CD14-positive monocyte (primary cell): ENCODE measurements around the gene PTPRD. TPM values are rescaled to one million over a fixed set of nuclear protein-coding genes. Genes with fewer than 3 reads are reported as not detected.

Experiments
- DNase-seq, 3 donors: peaks; one replicate each; pipeline ENCODE4 v3.0.0-alpha.2; 2011 to 2022
- H2AFZ ChIP-seq: 2 replicates; pipeline ENCODE4 v1.6.0; 2012; ENCODE audit warnings: mild to moderate bottlenecking, low read depth, low read length, inconsistent platforms; ENCODE audit not compliant: insufficient read depth, poor library complexity, severe bottlenecking
- H3K27ac ChIP-seq, 2 donors: 1 replicate in 1 of 2; 2 replicates in 1 of 2; pipeline ENCODE4 v1.5.1; 2012 to 2013; ENCODE audit warnings: low read length in 2 of 2, control low read depth in 1 of 2, inconsistent platforms in 1 of 2, low read depth in 1 of 2, mild to moderate bottlenecking in 1 of 2
- H3K27me3 ChIP-seq, 2 donors: one replicate each; pipeline versions ENCODE4 v1.6.0 to v1.6.1; 2011 to 2013; ENCODE audit warnings: low read length in 2 of 2; ENCODE audit not compliant: control insufficient read depth in 2 of 2, insufficient read depth in 2 of 2
- H3K36me3 ChIP-seq, 2 donors: replicated peaks in 1 of 2; 1 replicate in 1 of 2; 2 replicates in 1 of 2; pipeline versions ENCODE4 v1.5.1 to v1.6.1; 2012 to 2013; ENCODE audit warnings: low read length in 2 of 2, control low read depth in 1 of 2, inconsistent platforms in 1 of 2, mild to moderate bottlenecking in 1 of 2; ENCODE audit not compliant: insufficient read depth in 2 of 2, control insufficient read depth in 1 of 2
- H3K4me1 ChIP-seq, 2 donors: 1 replicate in 1 of 2; 2 replicates in 1 of 2; pipeline versions ENCODE4 v1.5.1 to v1.6.1; 2012 to 2013; ENCODE audit warnings: low read length in 2 of 2, control low read depth in 1 of 2, inconsistent platforms in 1 of 2, mild to moderate bottlenecking in 1 of 2, moderate library complexity in 1 of 2; ENCODE audit not compliant: insufficient read depth in 2 of 2, control insufficient read depth in 1 of 2
- H3K4me2 ChIP-seq: replicated peaks from 2 replicates; pipeline ENCODE3; 2012; ENCODE audit warnings: low read length, moderate library complexity, mild to moderate bottlenecking; ENCODE audit not compliant: poor library complexity, severe bottlenecking; ENCODE audit errors: extremely low read depth
- H3K4me3 ChIP-seq, 3 experiments: fragments of 200-600 bp in 1 of 3; sonication (generic) in 1 of 3; replicated peaks in 1 of 3; 1 replicate in 2 of 3; 2 replicates in 1 of 3; pipeline ENCODE4 v1.5.1; 2011 to 2013; ENCODE audit warnings: low read length in 3 of 3, mild to moderate bottlenecking in 3 of 3, control low read depth in 2 of 3, low read depth in 2 of 3, inconsistent platforms in 1 of 3, moderate library complexity in 1 of 3
- H3K79me2 ChIP-seq: 2 replicates; pipeline ENCODE4 v1.6.0; 2012; ENCODE audit warnings: mild to moderate bottlenecking, control low read depth, inconsistent platforms, low read length, moderate library complexity; ENCODE audit not compliant: insufficient read depth
- H3K9ac ChIP-seq: 2 replicates; pipeline ENCODE4 v1.6.0; 2017; ENCODE audit warnings: low read length, mild to moderate bottlenecking; ENCODE audit not compliant: insufficient read depth, poor library complexity, severe bottlenecking
- H3K9me3 ChIP-seq, 2 donors: replicated peaks in 1 of 2; 1 replicate in 1 of 2; 2 replicates in 1 of 2; pipeline versions ENCODE4 v1.5.1 to v1.6.1; 2012 to 2013; ENCODE audit warnings: low read length in 2 of 2, control low read depth in 1 of 2; ENCODE audit not compliant: control insufficient read depth in 1 of 2, insufficient read depth in 1 of 2
- H4K20me1 ChIP-seq: 2 replicates; pipeline ENCODE4 v1.6.0; 2012; ENCODE audit warnings: mild to moderate bottlenecking, low read length, control low read depth, moderate library complexity; ENCODE audit not compliant: insufficient read depth
- H3K27ac Mint-ChIP-seq, 7 donors: one replicate each; pipeline ENCODE4 v1.8.0; 2020; ENCODE audit warnings: mild to moderate bottlenecking in 7 of 7, mixed read lengths in 7 of 7, moderate library complexity in 6 of 7, inconsistent platforms in 2 of 7
- H3K27me3 Mint-ChIP-seq, 3 donors: one replicate each; pipeline ENCODE4 v1.8.0; 2021 to 2022; ENCODE audit warnings: low read depth in 3 of 3, mild to moderate bottlenecking in 3 of 3, mixed read lengths in 3 of 3, moderate library complexity in 3 of 3, inconsistent platforms in 1 of 3
- H3K36me3 Mint-ChIP-seq, 2 donors: one replicate each; pipeline ENCODE4 v1.8.0; 2020; ENCODE audit warnings: mixed read lengths in 2 of 2, inconsistent platforms in 1 of 2, mild to moderate bottlenecking in 1 of 2
- H3K4me1 Mint-ChIP-seq: one replicate; pipeline ENCODE4 v1.8.0; 2020; ENCODE audit warnings: mild to moderate bottlenecking, mixed read lengths
- H3K4me3 Mint-ChIP-seq, 2 donors: one replicate each; pipeline ENCODE4 v1.8.0; 2020; ENCODE audit warnings: mild to moderate bottlenecking in 2 of 2, mixed read lengths in 2 of 2, moderate library complexity in 1 of 2
- H3K9me3 Mint-ChIP-seq, 7 donors: one replicate each; pipeline ENCODE4 v1.8.0; 2020 to 2022; ENCODE audit warnings: mixed read lengths in 7 of 7, mild to moderate bottlenecking in 6 of 7, moderate library complexity in 6 of 7, inconsistent platforms in 2 of 7
- WGBS: methylation state at CpG from one replicate; pipeline ENCODE4 v1.1.5; 2013; ENCODE audit warnings: missing lambda C conversion rate; ENCODE audit not compliant: insufficient coverage; 5-methylcytosine and 5-hydroxymethylcytosine counted together
- intact Hi-C, 2 donors: fragments of 100-400 bp; cut with micrococcal nuclease; formaldehyde crosslinking; loops; one replicate each; pipeline versions ENCODE4 v1.15.0 to v1.15.1; 2023
- polyA plus RNA-seq, 3 donors: library from polyadenylated mRNA; depleted of rRNA in 1 of 3; unstranded in 2 of 3; stranded (reverse) in 1 of 3; fragments of 300-500 nt in 2 of 3; fragments of >200 nt in 1 of 3; fragmentation: Illumina TruSeq in 2 of 3; gene quantifications; 1 replicate in 2 of 3; 2 replicates in 1 of 3; pipeline ENCODE4 v1.2.3, GENCODE V29; 2012 to 2021
- TF ChIP-seq, protein P1 (sequence below): fragments of 200-600 bp; IDR thresholded peaks from one replicate; pipeline ENCODE4 v1.8.0; 2022; ENCODE audit warnings: antibody characterized with exemption, mild to moderate bottlenecking

PTPRD gene
- polyA plus RNA-seq, 3 donors: not detected

GRCh38 chr9:10250219-10250618 is 362.6 kb downstream of the PTPRD start:
- no CpG with 5 or more reads among the region's 1 CpG for WGBS
- no peaks in the 10 kb centered on the region for H3K27me3 ChIP-seq
- H3K4me1 ChIP-seq: no peaks in the 10 kb centered on the region
- Mint-ChIP-seq H3K4me3 (no peak overlapping the region), H3K4me1 (no peaks in the 10 kb centered on the region), H3K27ac (no peak overlapping the region), H3K27me3 (peaks cover 0 to 2% (median 0%) of the 10 kb centered on the region in 3 donors), H3K9me3 (peaks cover 0 to 6% (median 0%) of the 10 kb centered on the region in 7 donors), H3K36me3 (no peaks in the 10 kb centered on the region)
- H3K9me3 ChIP-seq: no peaks in the 10 kb centered on the region
- no peaks in the 10 kb centered on the region for H3K79me2 ChIP-seq
- H3K4me2 ChIP-seq: no peak overlapping the region
- DNase-seq: no peak
- no peak overlapping the region for H3K4me3 ChIP-seq
- intact Hi-C loops: no loop called here
- TF ChIP-seq, protein P1, sequence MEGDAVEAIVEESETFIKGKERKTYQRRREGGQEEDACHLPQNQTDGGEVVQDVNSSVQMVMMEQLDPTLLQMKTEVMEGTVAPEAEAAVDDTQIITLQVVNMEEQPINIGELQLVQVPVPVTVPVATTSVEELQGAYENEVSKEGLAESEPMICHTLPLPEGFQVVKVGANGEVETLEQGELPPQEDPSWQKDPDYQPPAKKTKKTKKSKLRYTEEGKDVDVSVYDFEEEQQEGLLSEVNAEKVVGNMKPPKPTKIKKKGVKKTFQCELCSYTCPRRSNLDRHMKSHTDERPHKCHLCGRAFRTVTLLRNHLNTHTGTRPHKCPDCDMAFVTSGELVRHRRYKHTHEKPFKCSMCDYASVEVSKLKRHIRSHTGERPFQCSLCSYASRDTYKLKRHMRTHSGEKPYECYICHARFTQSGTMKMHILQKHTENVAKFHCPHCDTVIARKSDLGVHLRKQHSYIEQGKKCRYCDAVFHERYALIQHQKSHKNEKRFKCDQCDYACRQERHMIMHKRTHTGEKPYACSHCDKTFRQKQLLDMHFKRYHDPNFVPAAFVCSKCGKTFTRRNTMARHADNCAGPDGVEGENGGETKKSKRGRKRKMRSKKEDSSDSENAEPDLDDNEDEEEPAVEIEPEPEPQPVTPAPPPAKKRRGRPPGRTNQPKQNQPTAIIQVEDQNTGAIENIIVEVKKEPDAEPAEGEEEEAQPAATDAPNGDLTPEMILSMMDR: no peak
- no peak overlapping the region for H3K27ac ChIP-seq
- no peaks in the 10 kb centered on the region for H3K36me3 ChIP-seq
- no peak overlapping the region for H3K9ac ChIP-seq
- no peaks in the 10 kb centered on the region for H4K20me1 ChIP-seq
- H2AFZ ChIP-seq: no peak overlapping the region

DNA sequence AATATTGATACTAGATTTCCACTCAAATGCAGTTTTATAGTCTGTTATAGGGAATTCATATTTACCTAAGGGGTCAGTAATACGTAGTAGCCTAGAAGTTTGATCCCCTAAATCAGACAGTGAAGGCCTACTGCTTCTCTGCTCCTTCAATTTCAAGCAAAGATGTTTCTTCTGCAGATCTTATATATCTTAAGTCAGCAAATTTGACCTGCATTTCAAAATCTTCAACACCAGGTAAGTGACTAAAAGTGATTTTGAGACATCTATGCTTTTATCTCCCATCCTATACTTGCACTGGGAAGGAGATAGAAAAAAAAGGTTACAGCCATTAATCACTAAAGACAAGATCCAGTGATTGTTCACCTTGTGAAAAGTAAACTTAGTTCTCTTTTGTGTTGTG is 363.9 kb downstream of the PTPRD start:
- TF ChIP-seq, protein P1: no peak
- Histone ChIP-seq H2AFZ (no peak overlapping the region), H3K4me1 (no peaks in the 10 kb centered on the region), H3K9me3 (no peaks in the 10 kb centered on the region), H3K27ac (no peak overlapping the region), H3K9ac (no peak overlapping the region), H3K4me3 (no peak overlapping the region), H3K27me3 (no peaks in the 10 kb centered on the region), H3K4me2 (no peak overlapping the region), H4K20me1 (no peaks in the 10 kb centered on the region), H3K36me3 (no peaks in the 10 kb centered on the region), H3K79me2 (no peaks in the 10 kb centered on the region)
- intact Hi-C loops: no loop called here
- H3K36me3 Mint-ChIP-seq: no peaks in the 10 kb centered on the region
- H3K27ac Mint-ChIP-seq: no peak overlapping the region
- no peaks in the 10 kb centered on the region for H3K4me1 Mint-ChIP-seq
- peaks cover 0 to 2% (median 0%) of the 10 kb centered on the region in 3 donors for H3K27me3 Mint-ChIP-seq
- peaks cover 0 to 6% (median 0%) of the 10 kb centered on the region in 7 donors for H3K9me3 Mint-ChIP-seq
- no peak for DNase-seq
- no peak overlapping the region for H3K4me3 Mint-ChIP-seq
- WGBS: no CpG with 5 or more reads among the region's 1 CpG
